GM21381 (cell line): ENCODE data around the gene RBM38.
"Not testable (repeated sequence)": the region's sequence is repeated elsewhere in the genome, so short reads cannot be mapped to it uniquely, and the experiment has no call there.

ENCODE experiments used
- ATAC-seq: cut with Tn5 transposase; IDR thresholded peaks from one replicate; pipeline ENCODE4 v1.9.1; 2021; ENCODE audit warnings: mild to moderate bottlenecking, moderate library complexity; ENCODE audit not compliant: unreplicated experiment

RBM38 gene

DNA sequence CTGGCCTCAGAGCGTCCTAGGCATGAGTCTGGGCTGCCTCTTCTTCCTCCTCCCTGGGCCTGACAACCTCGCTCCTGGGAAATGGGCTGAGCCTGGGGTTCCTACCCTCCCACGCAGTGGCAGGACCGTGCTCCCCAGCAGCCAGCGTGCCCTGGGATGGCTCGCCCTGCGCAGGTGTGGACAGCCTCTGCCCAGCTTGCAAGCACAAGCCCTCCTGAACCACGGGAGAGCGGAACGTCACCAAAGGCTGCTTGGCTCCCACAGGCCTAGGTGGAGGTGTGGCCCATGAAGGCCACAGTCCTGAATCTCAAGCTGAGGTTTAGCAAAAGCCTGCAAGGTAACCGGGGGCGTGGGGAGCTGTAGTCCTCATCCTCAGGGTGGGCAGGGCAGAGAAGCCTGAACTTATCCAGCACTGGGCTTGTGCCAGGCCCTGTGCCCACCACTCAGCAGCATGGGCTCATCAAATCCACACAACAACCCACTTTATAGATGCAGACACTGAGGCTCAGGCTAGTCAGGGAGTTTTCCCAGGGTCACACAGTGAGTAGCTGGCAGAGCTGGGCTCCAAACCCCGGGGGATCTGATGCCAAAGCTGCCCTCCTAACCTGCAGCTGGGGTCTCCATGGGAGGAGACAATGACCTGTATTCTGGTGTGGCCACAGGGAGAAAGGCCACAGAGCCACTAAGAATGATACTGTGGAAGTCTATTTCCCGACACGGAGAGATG lies 25.3 kb downstream of the RBM38 start:
- ATAC-seq: no peak

DNA sequence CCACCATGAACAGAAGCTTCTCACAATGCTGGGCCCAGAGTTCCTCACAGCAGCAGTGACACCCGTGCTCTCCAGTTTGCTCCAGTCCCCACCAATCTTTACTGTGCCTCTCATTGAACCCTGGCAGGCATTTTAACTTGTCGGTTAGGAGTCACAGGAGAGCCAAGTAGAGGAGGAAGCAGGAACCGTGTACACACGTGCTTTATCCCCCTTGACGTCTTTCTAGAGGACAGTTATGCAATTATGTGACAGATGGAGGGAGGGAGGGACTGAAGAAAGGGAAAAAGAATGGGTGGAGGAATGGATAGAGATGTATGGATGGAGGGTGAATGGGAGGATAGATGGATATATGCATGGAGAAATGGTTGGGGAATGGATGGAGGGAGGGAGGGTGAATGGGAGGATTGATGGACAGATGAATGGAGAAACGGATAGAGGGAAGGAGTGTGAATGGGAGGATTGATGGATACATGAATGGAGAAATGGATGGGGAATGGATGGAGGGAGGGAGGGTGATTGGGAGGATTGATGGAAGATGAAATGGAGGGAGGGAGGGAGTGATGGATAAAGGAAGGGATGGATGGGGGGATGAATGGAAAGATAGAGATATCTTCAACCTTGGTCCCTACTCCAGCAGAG lies 26.0 kb downstream of the RBM38 start:
- ATAC-seq: no peak

DNA sequence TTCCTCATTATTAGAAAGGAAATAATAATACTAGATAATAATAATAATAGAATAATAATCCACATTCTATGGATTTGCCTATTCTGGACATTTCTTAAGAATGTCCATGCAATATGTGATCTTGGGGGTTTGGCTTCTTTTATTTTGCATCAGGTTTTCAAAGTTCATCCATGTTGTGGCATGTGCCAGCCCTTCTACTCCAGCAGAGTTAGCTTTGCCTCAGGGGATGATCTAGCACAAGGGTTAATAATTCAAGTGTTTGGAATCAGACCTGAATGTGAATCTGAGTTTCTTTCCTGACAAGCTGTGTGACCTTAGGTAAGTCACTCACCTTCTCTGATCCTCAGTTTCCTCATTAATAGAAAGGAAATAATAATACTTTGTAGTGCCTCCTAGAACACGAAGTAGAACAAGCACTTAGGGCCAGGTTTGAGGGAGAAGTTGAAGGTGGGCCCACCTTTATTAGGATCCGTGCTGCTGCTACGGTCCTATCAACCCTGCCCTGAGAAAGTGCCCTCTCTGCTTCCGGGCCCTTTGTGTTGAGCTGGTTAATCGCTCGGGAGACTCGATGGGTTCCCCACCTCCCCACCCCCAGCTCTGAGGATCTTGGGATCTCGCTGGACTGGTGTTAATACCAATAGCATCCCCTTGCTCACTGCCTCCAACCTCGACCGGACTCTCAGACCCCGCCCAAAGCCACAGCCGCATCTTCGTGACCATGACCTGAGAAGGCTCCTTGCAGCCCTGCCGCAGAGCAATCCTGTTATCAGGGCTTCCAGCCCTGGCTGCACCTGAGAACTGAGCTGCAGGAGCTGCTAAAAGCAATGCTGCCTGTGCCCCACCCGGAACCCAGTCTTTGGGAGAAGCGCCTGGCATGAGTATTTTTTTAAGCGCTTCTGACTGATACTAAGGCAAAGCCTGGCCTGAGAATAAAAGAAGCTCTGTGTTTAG lies 26.9 kb downstream of the RBM38 start:
- no peak for ATAC-seq

DNA sequence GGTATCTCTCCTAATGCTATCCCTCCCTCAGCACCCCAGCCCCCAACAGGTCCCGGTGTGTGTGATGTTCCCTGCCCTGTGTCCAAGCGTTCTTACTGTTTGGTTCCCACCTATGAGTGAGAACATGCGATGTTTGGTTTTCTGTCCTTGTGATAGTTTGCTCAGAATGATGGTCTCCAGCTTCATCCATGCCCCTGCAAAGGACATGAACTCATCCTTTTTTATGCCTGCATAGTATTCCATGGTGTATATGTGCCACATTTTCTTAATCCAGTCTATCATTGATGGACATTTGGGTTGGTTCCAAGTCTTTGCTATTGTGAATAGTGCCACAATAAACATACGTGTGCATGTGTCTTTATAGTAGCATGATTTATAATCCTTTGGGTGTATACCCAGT lies 28.3 kb downstream of the RBM38 start:
- ATAC-seq: not testable (repeated sequence)

DNA sequence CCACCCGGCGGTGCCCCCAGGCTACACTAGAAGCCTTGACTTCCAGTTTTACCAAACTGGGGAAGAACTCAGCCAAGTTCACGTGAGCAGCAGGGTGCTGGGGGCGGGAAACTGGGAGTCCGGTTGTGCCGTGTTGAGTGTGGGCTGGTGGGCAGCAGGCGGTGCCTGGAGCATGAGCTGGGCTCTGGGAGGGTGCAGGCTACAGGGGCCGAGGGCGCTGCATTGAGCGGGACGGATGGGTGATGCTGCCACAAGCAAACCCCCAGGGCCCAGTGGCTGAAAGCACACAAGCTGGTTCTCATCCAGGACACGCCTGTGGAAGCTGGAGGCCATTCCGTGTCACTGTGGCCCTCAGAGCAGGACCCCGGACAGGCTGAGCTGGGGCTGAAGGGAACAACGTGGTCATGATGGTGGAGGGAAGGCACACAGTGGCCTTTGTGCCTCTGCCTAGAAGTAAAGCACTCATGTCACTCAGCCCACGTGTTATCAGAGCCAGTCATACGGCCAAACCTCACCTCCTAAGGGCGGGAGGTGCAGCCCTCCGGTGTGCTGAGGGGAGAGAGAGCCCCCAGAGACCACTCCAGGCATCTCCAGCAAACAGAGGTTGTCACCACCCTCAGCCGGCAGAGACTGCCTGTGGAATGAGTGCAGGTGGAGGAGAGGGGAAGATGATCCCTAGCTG lies 29.5 kb downstream of the RBM38 start:
- ATAC-seq: no peak

DNA sequence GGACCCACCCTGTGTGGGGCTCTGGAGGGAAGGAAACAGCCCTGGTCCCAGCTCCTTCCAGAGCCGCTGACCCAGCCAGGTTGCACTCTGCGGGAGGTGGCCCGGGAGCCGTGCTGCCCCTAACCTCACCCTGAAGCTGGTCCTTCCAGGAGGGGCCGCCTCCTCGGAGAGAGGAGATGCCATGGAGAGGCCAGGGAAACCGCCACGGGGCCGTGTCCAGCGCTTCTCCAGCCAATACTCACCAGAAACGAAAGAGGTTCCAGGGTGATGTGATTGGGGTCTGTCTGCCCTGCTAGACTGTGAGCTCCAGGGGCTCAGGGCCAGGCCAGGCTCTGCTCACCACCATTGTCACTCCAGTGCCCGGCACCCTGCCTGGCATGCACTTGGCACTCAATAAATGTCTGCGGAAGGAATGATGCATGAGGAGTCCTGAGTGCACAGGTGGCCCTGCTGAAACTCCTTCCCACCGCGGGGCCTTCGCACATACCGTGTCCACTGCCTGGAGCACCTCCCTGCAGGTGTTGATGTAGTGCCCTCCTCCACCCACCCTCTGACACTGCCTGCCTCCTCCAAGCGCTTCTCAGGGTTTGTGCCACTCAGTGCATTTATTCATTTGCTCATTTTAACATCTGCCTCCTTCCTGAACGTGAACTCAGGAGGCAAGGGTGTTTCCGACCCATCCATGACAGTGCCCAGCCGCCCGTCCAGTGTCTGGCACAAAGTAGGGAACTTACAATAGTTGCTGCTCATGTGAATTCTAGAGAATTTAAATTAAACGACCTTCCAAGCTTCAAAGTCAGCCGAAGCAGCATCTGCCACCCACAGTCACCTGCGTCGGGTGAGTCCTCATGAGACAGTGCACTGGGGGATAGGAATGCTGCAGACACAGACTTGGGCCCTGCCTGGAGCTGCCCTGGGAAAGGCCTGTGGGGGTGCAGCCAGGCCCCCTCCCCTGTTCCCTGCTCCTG lies 30.3 kb downstream of the RBM38 start:
- ATAC-seq: no peak

DNA sequence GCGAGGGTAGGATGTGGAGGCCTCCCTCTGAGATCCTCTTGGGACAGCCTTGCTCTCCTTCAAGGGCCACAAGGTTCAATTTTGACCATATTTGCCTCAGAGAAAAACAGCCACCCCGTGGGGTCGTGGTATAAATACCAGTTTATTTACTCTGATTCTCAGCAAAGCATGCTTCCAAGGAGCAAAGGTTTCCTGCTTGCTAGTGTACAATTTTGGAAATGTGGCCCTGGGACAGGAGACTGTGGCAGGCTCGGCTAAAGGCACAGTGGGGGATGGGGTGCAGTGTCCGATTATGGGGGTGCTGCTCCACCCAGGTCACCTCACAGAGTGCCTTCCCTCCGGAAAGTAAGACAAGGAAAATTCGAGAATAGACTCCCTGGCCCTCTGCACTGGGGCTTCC lies 31.1 kb downstream of the RBM38 start:
- ATAC-seq: no peak

DNA sequence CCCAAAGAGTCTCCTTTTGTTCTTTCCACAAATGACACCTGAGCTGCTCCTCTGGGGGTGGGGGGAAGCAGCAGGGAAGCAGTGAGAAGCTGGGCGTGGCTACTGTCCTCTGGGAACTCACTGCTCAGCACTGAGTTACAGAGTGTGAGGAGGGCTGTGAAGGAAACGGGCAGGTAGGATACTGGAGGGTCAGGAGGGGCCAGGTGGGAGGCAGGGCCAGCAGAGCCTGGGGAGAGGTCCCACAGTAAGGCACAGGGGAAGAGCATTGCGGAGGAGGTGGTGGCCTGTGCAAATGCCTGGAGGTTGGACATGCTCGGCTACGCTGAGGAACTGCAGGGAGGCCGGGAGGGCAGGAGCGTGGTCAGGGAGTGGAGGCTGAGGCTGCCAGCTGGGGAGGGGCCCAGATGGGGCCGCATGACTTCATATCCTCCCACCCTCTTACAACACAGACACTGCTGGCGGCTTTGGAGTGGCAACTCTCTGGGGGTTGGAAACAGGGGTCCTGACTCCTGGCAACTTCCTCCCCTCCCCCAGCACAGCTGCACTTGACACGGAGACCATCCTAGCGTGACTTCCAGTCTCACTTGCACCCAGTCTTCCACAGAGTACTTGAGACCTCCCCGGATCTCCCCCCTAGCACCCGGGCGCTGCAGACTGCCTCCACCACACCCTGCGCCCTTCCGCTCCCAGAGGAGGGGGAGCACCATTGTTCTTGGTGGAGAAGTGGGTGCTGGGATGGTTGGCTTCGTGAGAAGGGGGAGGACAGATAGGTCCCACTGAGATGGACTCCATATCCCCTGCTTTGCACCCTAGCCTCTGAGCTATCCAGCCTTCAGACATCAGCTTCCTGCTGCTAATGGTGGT lies 34.2 kb downstream of the RBM38 start:
- no peak for ATAC-seq

DNA sequence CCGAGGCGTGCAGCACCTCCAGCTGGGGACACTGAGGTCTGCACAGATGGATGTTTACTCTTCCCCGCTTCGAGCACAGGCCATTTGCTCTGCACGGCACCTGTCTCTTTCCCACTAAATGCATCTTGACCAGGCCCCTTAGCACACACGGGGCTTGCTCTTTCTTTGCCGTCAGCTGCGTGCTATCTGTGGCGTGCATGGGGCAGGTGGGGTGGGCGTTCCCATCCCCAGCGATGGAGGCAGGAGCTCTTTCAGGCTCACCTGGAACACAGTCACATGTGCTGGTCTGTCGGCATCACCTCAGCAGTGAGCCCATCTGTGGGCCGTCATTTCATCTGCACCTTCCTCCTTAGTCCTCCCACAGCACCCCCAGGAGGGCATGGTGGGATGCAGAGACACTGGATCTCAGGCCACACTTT lies 35.1 kb downstream of the RBM38 start:
- ATAC-seq: no peak

DNA sequence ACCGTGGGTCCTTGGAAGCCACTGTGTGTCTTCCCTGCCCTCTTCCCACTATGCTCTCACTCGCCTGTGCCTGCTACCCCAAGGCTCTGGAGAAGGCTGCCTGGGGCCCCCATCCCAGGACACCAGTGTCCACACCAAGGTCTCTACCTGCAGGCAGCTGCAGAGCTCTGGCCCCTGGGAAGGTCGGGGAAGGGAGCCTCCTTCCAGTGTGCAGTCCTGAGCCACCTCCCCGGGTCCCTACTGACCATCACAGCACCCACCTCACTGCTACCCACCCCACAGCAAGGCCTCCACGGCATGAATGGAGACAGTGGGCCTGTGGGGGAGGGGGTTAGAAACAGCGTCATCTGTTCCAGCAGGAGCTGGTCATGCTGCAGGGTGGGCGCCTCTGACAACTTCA lies 35.6 kb downstream of the RBM38 start:
- no peak for ATAC-seq

DNA sequence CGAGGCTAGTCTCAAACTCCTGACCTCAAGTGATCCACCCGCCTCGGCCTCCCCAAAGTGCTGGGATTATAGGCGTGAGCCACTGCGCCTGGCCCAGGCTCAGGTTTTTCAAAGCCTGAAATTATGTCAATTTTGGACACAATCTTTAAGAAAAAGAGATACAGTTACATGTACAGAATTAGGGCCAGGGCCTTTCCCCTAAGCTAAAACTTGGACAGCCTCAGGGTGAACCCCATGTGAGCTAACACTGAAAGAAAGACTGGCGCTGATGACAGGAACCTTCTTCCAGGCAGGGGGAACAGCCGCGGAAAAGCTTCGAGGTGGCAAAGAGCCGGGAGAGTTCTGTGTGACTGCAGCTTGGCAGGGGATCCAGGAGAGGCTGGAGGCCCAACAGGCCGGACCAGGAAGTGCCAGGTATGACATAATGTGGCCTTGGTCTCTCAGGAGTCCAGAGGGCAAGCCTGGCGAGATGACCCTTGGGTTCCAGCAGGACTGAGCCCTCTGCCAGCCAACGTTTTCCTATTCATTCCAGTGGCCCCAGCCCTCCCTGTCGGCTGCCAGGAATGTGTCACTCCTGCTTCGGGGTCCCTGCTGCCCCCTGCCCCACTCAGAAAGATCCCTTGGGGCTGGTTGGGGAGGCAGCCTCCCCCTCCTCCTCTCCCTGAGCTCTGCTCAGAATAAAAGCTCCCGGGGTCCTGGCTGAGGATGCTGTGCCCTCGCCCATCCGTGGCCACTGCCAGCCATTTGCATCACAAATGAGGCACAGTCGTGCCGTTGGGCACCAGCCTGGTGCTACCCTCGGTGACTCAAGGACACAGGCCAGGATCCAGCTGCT lies 37.3 kb downstream of the RBM38 start:
- ATAC-seq: no peak

DNA sequence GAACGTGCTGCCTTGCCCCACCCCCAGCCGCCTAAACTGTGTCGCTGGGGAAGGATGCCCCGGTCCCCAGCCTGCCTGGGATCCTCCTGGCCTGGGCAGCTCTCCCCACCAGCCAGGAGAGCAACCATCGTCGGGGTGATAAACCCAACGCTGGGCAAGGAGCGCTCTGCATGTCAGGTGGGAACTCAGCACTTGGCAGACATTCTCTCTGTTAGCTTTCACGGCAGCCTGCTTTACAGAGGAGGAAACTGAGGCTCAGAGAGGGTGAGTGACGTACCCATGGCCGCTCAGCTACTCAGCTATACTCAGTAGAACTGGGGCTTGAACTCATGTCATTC lies 37.9 kb downstream of the RBM38 start:
- ATAC-seq: no peak

DNA sequence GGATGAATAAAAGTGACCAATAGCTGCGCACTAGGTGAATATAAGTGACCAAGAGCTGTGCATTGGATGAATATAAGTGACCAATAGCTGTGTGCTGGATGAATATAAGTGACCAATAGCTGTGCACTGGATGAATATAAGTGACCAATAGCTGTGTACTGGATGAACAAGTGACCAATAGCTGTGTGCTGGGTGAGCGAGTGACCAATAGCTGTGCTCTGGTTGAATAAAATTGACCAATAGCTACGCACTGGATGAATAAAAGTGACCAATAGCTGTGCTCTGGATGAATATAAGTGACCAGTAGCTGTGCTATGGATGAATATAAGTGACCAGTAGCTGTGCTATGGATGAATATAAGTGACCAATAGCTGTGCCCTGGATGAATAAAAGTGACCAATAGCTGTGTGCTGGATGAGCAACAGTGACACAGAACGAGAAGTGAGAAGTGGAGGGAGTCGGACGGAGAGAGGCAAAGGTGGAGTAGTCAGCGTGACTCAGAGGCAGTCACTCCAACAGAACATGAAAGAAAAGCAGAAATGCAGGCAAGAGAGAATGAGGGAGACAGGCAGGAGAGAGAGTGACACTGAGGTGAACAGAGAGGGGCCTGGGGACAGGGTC lies 38.5 kb downstream of the RBM38 start:
- ATAC-seq: no peak

DNA sequence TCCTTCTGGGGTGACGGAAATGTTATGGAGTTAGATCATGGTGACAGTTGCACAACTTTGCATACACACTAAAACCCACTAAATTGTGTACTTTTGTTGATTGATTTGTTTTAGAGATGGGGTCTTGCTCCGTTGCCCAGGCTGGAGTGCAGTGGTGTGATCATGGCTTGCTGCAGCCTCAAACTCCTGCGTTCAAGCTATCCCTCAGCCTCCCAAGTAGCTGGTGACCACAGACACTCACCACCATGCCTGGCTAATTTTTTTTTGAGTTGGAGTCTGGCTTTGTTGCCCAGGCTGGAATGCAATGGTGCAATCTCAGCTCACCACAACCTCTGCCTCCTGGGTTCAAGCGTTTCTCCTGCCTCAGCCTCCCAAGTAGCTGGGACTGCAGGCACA lies 39.0 kb downstream of the RBM38 start:
- not testable (repeated sequence) for ATAC-seq

DNA sequence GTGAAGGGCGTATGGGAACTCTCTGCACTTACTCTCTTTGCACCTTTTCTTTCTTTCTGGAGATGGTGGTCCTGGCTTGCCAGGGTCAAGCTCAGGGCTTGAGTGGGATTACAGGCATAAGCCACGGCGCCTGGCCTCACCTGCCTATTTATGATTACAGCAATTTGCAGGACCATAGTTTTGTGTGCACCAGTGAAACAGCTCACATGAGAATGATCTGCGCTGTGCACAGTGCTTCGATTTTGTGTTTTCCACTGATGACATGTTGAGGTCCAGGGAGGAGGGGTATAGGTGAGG lies 40.3 kb downstream of the RBM38 start:
- ATAC-seq: no peak

DNA sequence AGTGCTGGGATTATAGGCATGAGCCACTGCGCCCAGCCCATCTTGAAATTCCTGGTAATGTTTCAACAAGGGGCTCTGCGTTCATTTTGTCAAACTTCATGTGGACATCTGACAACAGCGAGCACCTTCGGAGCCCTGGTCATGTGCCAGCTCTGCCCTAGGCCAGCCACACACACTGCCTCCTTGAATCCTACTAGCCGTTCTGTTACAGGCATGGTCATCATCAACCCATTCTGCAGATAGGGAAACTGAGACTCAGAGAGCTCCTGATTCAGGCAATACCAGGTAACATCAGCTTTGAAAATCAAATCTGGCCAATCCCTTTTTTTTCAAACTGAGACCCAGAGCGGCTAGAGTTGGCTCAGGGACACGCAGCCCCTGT lies 41.3 kb downstream of the RBM38 start:
- no peak for ATAC-seq

DNA sequence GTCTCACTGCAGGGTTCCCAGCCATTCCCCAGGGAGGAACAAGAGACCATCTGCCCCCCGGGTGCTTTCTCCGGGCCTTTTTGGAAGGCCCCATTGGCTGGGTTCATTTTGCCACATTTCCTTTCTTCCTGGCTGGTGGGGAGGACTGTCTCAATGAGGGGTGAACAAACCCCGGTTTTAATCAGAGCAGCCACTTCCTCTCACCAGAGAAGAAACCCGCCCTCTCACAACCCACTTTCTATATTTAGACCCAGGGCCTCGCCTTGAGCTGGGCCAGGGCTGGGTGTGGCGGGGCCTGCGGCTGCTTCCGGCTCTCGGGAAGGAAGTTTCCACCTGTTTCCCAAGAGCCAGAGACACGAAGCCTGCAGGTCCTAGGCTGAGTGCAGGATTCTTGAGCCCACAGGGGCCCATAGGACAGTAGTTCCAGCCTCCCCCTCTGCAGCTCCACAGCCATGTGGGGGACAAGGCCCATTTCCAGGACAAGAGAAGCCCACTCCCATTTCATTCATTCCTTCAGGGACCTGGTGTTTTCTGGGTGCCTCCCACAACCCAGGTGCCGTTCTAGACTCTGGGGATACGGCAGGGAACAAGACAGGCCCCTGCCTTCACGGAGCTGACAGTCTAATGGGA lies 41.8 kb downstream of the RBM38 start:
- ATAC-seq: peak; percentile 85
